AG08395 (cell line): ENCODE results near the gene AHDC1.

ENCODE experiments used
- DNase-seq: peaks from one replicate; pipeline ENCODE4 v3.0.0; 2012; ENCODE audit warnings: mixed read lengths, low spot score

Gene AHDC1

GRCh38 chr1:27584453-27584852, 19.5 kb downstream of the AHDC1 start:
- DNase-seq = no peak

GRCh38 chr1:27583479-27583878, 20.5 kb downstream of the AHDC1 start:
- DNase-seq = no peak

- no peak for DNase-seq
These were observed 22.1 kb downstream of the AHDC1 start for GRCh38 chr1:27581823-27582243.

DNA sequence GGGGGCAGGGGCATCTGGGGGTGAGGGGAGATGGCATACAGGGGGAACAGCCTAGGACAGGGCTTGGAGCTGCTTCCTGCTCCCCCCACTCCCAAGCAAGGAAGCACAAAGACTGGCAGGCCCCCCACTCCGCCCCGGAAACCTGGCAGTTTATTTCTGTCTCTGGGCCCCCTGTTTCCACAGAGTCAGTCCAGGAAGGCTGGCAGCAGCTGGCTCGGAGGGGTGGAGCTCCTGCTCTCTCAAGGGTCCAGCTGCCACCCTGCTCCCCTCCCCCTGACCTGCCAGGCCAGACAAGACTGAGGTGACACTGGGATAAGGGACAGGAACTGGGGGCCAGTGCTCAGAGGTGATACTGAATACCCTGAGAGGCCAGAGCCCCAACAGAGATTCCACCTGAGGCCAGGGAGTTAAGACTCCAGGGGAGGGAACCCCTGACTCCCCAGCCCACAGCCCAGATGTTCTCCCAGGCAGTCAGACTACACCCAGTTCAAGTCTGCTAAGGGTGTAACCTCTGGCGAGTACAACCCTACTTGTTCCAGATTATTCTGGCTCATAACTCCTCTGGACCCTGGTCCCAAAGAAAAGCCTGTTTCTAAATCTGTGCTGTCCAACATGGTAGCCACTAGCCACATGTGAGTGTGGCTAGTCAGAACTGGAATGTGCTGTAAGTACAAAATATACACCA, 26.3 kb downstream of the AHDC1 start:
- DNase-seq = no peak

GRCh38 chr1:27576806-27577227, 27.1 kb downstream of the AHDC1 start:
- no peak for DNase-seq

DNA sequence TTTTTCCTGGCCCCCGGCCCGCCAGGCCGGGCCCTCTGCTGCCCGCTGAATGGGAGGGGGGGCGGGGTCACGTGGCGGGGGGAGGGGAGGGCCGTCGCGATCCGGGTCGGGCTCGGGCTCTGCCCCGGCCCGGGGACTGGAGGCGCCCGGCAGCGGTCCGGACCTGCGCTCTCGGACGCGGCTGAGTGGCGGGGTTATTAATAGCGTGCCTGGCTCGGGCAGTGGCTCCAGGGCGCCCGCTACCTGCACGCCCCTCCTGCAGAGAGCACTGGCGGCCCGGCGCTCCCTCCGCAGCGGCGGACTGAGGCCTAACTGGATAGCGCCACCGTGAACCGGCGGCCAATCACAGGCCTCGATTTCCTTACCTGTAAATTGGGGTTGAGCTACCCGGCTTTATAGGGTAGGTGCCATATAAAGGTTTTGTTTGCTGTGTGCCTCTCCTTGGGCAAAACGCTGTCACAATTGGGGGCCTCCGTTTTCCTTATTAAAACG, 28.1 kb downstream of the AHDC1 start:
- DNase-seq = peak; percentile 79

GRCh38 chr1:27574871-27575831, 28.8 kb downstream of the AHDC1 start:
- peak; percentile 88 for DNase-seq

- no peak for DNase-seq
These were observed 29.8 kb downstream of the AHDC1 start for GRCh38 chr1:27574001-27574781.

DNA sequence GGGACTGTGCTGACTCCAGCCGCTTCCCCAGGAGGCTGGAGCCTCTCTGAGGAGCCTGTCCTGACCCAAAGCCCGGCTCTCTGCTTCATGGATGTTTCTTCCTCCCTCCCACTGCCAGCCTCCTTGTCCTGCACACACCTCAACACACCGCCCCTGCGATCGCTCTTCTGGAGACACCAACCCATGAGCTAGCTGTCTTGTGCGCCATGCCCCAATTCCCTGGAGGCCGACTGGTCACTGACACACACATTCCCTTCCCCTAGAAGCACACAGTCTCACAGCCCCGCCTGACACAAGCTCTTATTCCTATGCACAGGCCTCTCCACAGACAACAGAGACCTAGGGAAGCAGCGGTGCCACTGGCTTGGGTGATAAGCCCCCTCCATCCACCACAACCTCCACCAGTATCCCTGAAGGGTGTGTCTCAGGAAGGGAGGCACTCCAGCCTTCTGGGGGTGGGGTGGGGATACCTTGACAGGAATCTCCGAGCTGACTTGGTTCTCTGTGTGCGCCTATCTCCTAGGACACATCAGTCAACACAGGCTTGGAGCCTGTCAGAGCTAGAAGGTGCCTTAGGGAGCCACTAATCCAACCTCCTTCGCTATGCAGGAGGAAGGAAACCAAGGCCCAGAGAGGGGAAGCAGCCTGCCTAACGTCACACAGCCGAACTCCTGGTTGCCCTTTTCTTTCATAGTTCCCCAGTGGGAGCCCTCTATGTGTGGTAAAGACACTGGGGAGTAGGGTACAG, 31.1 kb downstream of the AHDC1 start:
- peak; percentile 72 for DNase-seq

GRCh38 chr1:27572019-27572678, 31.8 kb downstream of the AHDC1 start:
- no peak for DNase-seq

DNA sequence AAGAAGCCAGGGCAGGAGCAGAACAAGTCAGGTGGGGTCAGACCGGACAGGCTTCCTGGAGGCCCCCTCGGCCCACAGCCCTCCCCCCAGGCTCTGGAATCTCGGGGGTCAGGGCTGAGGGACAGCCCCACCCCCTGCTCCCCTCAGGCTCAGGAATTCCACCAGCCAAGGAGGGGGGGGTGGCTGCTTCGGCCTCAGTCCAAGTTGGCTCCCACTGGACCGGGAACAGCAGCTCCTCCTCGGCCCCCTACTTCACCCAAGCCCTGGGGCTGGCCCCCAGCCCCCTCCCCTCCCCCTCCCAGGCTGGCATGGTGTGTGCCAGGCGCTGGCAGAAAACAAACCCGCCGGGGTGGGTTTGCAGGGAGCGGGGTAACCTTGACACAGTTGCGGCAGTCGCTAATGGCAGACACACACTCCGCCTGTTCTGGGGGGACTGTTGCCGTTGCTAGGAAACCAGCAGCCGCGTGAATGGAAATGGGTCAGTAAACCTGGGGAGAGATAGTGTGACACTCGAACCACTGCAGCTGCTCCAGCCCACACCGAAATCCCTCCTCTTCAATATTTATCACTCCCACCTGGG, 32.4 kb downstream of the AHDC1 start:
- DNase-seq = no peak

GRCh38 chr1:27570784-27571183, 33.2 kb downstream of the AHDC1 start:
- no peak for DNase-seq

DNA sequence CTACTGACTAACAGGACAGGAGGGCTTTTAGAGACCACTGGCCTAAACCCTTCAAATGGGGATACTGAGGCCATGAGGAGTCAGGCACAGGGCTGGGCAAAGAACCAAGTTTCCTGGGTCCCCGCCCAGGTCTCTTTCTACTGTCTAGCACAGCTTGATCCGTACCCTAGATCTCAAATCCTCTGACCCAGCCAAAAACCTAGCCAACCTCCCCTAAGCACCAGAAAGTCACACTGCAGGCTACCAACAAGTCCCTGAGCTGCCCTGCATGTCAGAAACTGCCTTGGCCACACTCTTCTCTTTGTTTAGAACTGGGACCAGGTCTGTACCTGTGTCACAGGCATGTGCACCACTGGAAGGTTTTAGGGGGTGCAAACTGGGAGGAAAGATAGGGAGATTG, 33.6 kb downstream of the AHDC1 start:
- DNase-seq = no peak

GRCh38 chr1:27569506-27570291, 34.2 kb downstream of the AHDC1 start:
- DNase-seq = no peak

DNA sequence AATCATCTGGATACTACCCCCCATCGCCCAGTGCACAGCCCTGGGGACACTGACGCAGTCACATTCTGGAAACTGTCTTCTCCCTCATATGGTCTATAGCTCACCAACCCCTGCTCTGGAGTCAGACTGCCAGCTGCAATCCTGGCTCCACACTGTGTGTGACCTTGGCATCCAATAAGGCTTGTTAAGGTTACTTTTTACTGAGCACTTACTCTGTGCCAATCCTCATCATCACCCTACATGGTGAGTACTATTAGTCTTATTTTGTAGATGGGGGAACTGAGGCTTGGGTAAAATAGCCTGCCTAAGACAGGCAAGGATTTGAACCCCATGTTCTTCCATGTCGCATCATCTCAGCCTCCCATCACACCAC, 34.9 kb downstream of the AHDC1 start:
- DNase-seq = no peak

GRCh38 chr1:27568300-27569087, 35.5 kb downstream of the AHDC1 start:
- DNase-seq = peak; percentile 93

DNA sequence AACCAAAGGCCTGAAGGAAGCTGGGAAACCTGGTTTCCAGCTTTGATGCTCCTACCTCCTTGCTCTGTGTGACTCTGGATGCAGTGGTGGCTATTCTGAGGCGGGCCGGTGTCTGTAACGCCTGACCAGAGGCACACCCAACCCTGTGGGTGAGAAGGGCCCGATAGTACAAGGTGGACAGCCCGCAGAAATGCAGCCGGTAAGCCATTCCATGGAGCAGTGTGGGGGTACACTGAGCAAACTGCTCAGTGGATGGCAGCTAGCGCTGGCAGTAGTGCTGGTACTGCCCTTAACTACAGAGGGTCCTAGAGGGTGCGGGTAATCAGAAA, 36.0 kb downstream of the AHDC1 start:
- DNase-seq = no peak

DNA sequence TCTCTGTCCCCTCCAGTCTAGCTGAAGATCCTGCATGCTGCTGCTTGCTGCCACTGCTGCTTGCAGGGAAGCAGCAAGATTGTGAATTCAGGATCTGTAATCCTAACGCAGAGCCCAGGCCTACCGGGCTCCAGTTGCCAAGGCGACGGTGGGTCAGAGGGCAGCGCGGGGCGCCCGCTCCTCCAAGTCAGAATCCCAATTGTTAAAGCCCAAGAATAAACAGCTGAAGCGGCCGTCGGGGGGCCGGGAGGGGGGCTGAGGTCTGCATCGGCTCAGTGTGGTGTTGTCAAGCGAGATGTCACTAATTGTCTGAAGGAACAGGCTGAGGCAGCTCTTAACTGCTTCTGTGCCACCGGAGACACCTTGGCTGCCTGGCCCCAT, 36.8 kb downstream of the AHDC1 start:
- DNase-seq = no peak

DNA sequence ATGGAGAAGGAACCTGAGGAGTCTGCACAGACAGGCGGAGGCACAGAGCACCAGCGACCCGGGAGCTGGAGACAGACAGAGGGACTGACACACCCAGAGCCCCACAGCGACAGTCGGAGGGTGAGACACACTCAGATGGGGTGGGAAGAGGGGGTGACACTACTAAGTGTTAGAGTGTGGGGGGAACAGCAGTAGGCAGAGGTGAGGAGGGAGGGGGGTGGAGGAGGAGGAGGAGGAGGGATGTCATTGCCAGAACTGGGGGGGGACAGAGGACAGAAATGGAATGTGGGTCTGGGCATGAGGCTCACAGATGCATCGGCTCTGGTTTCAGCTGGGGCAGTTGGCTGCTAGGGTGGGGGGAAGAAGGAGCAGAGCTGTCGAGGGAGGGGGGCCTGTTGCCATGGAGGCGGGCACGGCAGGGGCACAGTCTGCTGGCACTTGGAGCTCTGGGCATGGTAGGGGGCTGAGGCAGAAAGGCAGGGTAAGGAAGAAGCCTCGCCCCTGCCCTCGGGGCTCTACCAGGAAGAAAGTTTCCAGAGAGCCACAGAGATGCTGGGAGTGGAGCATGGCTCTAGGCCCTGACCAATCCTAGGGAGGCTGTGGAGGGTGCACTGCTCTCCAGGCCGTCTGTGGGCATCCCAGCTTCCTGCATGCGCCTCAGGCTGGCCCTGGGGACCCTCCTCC, 37.3 kb downstream of the AHDC1 start:
- DNase-seq = no peak
